CD4-positive, alpha-beta T cell treated with Interleukin-6 for 4 hours (primary cell): Measurements from ENCODE around the gene ABCA3.
A peak's percentile ranks its signal among the peaks of the same experiment; 100 is the strongest.

Source experiments
- DNase-seq: peaks from one replicate; pipeline ENCODE4 v3.0.0-alpha.2; 2020; ENCODE audit warnings: mixed read lengths

The ABCA3 gene

GRCh38 chr16:2308089-2308962, 32.2 kb downstream of the ABCA3 start:
- no peak for DNase-seq

DNA sequence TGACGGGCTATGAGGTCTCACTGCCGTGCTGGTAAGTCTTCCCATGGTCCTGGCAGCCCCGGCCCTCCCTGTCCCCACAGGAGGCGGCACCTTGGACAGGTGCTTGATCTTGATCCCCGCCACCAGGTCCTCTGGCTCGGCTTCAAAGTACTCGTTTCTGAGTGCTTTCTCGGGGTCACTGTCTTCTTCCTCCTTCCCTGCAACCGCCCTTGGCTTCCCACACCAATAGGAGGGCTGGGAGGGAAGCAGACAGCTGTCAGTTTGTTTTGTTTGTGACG, 40.7 kb downstream of the ABCA3 start:
- no peak for DNase-seq

GRCh38 chr16:2299121-2299914, 41.2 kb downstream of the ABCA3 start:
- no peak for DNase-seq

GRCh38 chr16:2298621-2299020, 41.9 kb downstream of the ABCA3 start:
- no peak for DNase-seq

DNA sequence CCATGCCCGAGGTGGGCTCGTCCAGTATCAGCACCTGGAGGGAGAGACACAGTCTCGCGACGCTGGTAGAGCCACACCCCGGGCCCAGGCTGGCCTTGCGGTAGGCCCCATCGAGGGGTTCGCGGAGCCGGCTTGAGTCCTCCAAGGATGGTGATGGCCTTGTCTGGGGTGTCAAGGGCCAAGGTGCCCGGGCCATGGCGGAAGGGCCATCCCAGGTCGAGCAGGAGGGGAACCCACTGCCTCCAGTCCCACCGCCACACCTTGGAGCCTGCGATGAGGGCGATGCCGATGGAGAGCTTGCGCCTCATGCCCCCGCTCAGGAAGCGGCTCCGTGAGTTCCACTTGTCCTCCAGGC, 43.0 kb downstream of the ABCA3 start:
- no peak for DNase-seq

- DNase-seq: peak; percentile 20
These were observed 43.6 kb downstream of the ABCA3 start for GRCh38 chr16:2296661-2297505.

GRCh38 chr16:2295056-2295798, 45.3 kb downstream of the ABCA3 start:
- DNase-seq: no peak

DNA sequence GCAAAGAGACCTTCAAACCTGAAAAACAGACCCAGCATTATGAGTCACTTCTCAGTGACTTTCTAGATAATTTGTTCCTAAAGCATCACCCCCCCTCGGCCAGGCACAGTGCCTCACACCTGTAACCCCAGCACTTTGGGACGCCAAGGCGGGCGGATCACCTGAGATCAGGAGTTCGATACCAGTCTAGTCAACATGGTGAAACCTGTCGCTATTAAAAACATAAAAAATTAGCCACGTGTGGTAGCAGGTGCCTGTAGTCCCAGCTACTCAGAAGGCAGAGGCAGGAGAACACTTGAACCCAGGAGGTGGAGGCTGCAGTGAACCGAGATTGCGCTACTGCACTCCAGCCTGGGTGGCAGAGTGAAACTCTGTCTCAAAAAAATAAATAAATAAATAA, 48.3 kb downstream of the ABCA3 start:
- no peak for DNase-seq

GRCh38 chr16:2289282-2289681, 51.2 kb downstream of the ABCA3 start:
- no peak for DNase-seq

GRCh38 chr16:2288726-2289125, 51.8 kb downstream of the ABCA3 start:
- no peak for DNase-seq

- DNase-seq: no peak
These were observed 52.5 kb downstream of the ABCA3 start for GRCh38 chr16:2287916-2288547.

GRCh38 chr16:2286550-2286949, 54.0 kb downstream of the ABCA3 start:
- no peak for DNase-seq

DNA sequence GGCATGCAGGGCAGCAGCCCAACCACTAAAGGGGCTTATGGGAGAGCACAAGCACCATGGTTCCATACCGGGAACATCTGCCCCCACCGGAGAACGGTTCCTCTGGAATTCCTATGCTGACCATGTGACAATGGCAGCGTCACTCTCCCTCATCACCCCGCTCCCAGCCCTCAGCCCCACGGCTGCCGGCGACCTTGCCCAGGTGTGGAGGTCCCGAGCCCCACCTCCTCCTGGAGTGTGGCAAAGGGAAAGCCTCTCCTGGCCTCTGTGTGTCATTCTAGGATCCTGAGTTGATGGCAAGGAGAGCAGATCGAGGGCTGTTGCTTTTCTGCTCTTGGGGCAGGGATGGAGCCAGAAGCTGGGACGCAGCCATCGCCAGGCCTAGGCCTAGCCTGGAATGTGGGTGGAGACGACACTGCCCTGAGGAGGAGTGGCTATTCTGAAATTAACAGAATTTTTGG, 54.8 kb downstream of the ABCA3 start:
- DNase-seq: no peak

DNA sequence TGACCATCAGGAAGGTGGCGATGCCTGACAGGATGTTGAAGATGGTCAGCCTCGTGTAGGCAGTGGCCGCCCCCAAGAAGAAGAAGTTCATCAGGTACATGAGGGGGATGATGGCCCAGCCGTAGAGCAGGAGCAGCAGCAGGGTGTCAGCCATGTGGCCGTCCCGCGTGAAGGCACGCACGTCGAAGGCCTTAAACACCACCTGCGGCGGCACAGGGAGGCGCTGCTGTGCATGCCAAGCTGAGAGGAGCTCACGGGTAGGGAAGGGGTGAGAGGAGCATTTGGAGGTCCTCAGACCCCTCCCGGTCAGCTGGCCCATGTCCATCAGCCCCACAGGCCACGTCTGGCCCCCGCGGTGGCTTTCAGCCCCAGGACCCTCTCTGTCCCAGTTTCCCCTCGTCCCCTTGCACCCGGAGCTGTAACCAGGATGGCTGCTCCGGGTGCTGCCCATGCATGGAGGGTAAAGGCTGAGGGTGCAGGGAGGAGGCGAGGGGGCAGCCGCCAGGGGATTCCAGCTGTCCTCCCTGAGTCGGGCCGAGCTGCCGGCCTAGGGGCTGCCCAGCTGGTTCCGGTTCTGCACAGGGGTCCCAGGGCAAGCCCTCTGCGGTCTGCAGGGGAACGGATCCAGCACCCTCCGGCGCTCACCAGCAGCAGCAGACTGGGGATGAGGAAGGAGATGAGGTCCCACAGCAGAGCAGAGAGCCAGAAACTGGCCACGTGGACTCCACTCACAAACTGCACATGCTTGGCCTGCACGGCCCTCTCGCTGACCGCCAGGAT, 55.5 kb downstream of the ABCA3 start:
- no peak for DNase-seq

- DNase-seq: no peak
These were observed 56.3 kb downstream of the ABCA3 start for GRCh38 chr16:2284001-2284770.

GRCh38 chr16:2282866-2283555, 57.5 kb downstream of the ABCA3 start:
- no peak for DNase-seq

GRCh38 chr16:2282262-2282661, 58.3 kb downstream of the ABCA3 start:
- no peak for DNase-seq

GRCh38 chr16:2280981-2281542, 59.5 kb downstream of the ABCA3 start:
- no peak for DNase-seq

- DNase-seq: no peak
These were observed 60.1 kb downstream of the ABCA3 start for GRCh38 chr16:2280461-2280860.
